ENCODE data around the gene NDRG3.

GRCh38 chr20:36709126-36709525, 36.8 kb downstream of the NDRG3 start:
- no peak for TF ChIP-seq EZH2 (IDR thresholded peaks at IDR 0.05; ENCODE audit: borderline replicate concordance, low read length)
- TF ChIP-seq CTCF (IDR thresholded peaks at IDR 0.05; ENCODE audit: low read length), result no peak

Measured in OCI-LY1 (cell line).